NCI-H2196 treated with DMSO at 0.1 percent for 48 hours (cell line): ENCODE data around the gene CYB5A.
"Not testable (repeated sequence)": the region's sequence is repeated elsewhere in the genome, so short reads cannot be mapped to it uniquely, and the experiment has no call there.

Experiments used
- DNase-seq: peaks from one replicate; lab custom pipeline; 2025; ENCODE audit not compliant: unreplicated experiment; lab: John Stamatoyannopoulos, UW

CYB5A gene

DNA sequence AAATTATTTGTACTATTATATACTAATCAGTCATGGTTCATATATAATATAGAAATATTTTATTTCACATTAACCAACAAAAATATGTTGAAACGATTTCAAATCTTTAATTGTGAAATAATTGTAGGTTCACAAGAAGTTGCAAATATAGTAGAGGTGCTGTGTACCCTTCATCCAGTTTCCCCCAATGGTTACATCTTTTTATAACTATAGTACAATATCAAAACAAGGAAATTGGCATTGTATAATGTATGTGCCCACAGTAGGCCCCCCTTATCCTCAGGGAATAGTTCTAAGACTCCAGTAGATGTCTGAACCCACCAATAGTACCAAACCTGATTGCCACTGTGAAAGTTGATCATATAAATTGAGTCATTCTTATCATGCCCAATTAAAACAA lies 7.4 kb upstream of the CYB5A start:
- DNase-seq = no peak

- DNase-seq = no peak
These were observed 2.8 kb upstream of the CYB5A start for GRCh38 chr18:74294526-74294925.

GRCh38 chr18:74292982-74293381 lies 1.2 kb upstream of the CYB5A start:
- DNase-seq = not testable (repeated sequence)

DNA sequence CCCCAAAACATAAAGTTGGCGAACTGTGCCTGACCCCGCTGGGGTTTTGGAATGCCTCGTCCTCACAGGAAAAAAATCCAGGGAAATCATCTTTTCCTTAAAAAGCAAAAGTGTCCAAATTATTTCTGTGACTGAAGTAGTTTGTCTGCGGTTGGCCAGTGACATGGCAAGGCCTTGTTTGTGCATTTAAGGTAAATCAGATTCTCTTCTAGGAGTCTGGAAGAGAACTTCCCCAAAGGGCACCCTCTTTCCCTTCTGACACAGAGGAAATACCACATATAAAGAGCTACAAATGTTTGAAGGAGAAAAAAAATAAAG lies 737 bp upstream of the CYB5A start:
- DNase-seq = no peak

GRCh38 chr18:74291472-74291770 lies 342 bp downstream of the CYB5A start:
- no peak for DNase-seq

DNA sequence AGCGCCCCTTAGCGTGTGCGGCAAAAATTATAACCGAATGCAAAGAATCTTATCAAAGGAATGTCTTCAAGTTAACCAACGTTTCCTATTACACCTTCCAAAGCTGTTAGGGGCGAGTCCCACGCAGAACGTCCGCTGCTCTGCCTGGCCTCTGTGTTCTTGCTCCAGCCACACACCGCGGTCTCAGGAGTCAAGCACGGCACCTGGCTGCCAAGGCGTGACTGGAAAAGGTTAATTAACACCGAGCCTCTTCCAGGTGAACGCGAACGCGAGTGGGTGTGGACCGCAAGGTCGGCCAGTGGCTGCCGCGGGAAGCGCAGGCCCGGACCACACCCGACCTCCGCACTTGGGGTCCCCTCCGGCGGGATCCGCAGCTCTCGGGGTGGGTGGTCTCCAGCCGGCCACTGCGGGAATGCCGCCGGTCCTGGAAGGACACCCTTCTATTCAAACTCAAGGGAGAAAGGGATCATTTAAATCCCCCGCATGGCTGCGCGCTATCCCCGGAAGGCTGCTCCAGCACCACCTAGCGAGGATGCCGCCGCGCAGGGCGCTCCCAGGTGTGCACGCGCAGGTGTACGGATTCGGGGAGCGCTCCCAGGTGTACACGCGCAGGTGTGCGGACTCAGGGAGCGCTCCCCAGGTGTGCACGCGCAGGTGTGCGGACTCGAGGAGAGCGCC lies 830 bp downstream of the CYB5A start:
- DNase-seq = no peak

- no peak for DNase-seq
These were observed 1.7 kb downstream of the CYB5A start for GRCh38 chr18:74290021-74290420.

DNA sequence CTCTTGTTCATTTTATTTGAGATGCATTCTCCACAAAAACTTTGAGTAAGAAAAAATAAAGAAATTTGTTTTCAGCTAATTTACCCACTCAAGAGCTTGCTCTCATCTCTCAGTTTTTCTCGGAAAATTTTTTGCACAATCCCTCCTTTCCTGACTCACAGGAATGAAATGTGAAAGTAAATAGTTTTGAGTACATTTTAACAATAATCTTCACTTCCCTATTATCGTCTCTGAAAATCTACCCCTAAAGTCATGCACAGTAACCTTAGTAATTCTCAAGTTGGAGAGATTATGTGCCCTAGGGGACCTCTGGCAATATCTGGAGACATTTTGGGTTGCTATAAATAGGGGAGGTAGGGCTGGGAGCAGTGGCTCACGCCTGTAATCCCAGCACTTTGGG lies 2.6 kb downstream of the CYB5A start:
- DNase-seq = no peak

- no peak for DNase-seq
These were observed 3.0 kb downstream of the CYB5A start for GRCh38 chr18:74288730-74289129.

GRCh38 chr18:74288041-74288440 lies 3.7 kb downstream of the CYB5A start:
- DNase-seq = no peak

DNA sequence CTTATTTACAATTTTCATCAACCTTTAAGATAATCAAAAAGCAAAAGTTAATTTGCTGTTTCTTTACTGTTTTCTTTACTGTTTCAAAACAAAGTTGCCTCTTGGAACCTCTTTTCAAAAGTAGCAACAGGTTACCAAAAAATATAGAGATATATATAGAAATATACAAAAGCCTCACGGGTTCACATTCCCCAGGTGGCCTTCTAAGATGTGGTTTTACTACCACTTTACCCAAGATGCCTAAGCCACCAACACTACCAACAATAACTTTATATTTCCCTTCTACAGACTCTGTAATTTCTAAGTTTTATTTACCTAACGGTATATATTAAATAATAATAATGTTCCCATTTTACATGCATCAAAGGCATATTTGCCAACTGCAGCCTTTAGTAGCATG lies 4.9 kb downstream of the CYB5A start:
- DNase-seq = no peak

DNA sequence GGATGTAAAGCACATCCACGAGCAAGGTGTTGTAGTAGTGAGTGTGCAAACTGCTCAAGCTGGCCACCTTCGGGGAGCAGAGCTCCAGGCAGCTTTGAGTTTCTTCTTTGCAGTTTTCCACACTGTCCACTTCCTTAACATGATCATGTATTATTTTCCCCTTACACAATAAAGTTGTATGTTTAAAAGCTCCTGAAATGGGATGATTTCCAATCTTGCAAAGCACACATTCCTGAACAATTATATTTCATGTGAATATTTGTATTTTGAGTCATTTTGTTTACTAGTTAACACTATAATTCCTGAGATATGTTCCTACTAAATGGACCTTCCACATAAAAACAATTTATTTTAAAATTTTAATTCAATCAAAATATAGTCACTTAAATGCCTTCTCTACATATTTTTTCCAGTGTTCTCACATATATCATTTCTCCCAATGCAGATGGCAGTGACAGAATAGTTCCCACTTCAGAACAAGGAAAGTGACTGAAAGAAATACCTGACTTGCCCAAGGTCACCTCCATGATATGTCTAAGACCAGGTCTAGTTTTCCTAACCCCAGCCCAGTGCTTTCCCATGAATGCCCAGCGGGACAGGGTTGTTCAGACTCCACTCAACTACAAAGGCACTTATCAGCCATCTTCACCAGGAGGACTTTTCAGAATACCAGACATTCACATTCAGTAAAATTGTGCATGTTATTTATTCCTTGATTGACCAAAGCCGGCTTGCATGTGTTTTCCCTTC lies 5.5 kb downstream of the CYB5A start:
- DNase-seq = no peak

- not testable (repeated sequence) for DNase-seq
These were observed 6.2 kb downstream of the CYB5A start for GRCh38 chr18:74285583-74285982.

DNA sequence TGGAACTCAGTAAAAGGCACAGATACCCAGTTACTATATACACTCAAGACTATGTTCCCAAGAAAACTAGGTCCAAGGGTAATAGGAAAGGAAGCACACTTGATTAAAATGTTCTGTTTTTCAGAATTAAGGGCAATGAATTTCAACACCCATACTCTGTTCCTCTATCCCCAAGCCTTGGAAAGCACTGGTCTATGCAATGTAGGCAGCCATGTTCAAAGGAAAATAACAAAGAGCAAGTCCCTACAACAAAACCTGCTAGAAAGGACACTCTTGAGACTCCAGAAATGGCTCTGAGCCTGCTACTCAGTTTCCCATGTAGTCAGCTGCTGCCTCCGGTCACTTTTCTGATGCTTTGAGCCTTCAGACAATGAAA lies 6.8 kb downstream of the CYB5A start:
- DNase-seq = no peak

- peak; percentile 40 for DNase-seq
These were observed 7.4 kb downstream of the CYB5A start for GRCh38 chr18:74284191-74284979.

DNA sequence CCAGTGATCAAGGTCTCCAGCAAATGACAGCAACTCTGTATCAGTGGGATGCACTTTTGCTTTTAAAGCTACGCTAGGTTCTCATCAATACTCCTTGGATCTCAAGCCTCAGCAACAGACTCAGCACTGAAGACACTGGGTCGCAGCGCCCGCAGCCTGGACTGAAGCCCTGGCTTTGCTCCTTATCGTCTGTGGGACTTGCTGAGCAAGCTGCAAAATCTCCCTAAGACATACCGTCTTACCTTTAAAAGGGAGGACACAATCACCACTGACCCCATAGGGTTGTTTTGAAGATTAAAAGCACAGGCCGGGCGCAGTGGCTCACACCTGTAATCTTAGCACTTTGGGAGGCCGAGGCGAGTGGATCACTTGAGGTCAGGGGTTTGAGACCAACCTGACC lies 8.1 kb downstream of the CYB5A start:
- DNase-seq = no peak

DNA sequence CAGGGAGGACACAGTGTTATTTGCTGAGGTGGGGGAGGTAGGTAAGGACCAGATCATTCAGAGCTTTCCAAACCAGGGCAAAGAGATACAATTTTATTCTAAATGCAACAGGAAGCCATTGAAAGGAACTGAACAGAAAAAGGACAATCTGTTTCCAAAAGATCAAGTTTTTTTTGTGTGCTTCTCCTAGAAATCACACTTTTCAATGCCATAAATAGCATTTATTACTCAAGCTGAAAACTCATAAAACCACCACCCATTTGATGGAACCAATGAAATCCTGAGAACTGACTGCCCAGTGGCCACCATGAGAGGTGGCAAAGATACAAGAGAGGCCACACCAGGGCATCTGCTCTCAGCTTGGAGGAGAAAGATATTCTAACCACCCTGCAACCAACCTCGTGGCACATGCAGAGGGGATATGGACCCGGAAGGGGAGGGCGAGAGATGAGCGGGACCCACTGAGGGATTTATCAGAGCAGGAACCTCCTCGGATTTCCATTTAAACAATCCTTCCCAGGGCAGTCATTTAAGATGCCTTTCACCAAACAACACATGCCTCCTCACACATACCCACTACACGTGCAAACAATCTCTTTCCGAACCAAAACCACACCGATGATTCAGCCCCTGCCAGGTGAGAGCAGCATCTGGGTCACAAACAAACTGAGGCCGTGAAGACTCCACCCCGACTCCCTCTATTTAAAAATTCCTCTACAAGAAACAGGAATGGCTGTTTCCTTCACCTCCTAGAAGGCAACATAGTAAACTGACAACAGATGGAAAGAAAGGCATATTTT lies 8.8 kb downstream of the CYB5A start:
- no peak for DNase-seq

- no peak for DNase-seq
These were observed 9.6 kb downstream of the CYB5A start for GRCh38 chr18:74281980-74282754.

DNA sequence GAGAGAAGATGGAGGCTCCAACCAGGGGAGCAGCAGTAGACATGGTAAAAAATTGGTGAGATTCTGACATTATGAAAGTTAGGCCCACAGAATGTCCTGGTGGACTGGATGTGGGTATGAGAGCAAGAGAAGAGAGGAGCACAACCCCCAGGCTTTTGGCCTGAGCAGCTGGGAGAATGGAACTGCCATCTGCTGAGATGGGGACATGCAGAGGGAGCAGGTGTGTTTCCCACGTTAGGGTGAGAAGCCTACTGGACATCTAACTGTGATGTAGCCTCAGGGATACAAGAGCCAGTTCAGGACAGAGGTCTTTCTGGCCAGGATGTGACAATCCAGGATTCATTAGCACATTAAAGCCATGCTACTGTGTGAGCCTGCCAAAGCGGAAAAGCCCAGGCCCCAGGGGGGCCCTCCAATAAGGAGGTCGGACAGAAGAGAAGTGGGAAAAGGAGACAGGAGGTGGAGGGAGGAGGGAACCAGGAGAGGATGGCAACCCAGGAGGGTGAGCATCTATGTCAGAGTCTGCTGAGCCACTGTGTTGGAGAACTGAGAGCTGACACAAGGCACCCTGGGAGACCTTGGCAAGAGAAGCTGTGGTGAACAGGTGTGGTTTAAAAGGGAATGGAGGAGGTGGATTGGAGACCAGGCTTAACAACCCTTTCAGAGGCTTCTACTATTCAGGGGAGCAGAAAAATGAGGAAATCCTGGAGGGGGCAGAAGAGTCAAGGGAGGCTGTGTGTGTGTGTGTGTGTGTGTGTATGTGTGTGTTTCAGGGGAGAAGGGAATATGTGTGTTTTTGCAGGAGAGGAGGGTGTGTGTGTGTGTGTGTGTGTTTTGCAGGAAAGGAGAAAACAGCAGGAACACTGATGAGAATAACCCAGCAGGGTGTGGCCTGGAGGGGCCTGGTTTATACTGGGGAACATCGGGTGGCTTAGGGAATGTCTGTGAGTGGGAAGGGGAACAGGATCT lies 10.5 kb downstream of the CYB5A start:
- peak; percentile 56 for DNase-seq

GRCh38 chr18:74278983-74279382 lies 12.8 kb downstream of the CYB5A start:
- no peak for DNase-seq
